Neural cell (in vitro differentiated cells): ENCODE measurements around the gene NR2C2AP.

ENCODE experiments used
- EP300 ChIP-seq: fragments of 450-650 bp; conservative IDR thresholded peaks from 2 replicates; pipeline ENCODE4 v1.6.1; 2014; ENCODE audit warnings: antibody characterized with exemption, mild to moderate bottlenecking, moderate library complexity; ENCODE audit not compliant: poor library complexity, severe bottlenecking
- MXI1 ChIP-seq: fragments of 450-650 bp; conservative IDR thresholded peaks from 2 replicates; pipeline ENCODE4 v1.6.1; 2014; ENCODE audit warnings: antibody characterized with exemption, mild to moderate bottlenecking; ENCODE audit not compliant: poor library complexity, severe bottlenecking
- POLR2AphosphoS5 ChIP-seq: IDR thresholded peaks from 2 replicates; pipeline ENCODE4 v1.6.1; 2012
- SMC3 ChIP-seq: fragments of 450-650 bp; conservative IDR thresholded peaks from 2 replicates; pipeline ENCODE4 v1.6.1; 2014; ENCODE audit warnings: antibody characterized with exemption, mild to moderate bottlenecking, moderate library complexity; ENCODE audit not compliant: poor library complexity
- TF ChIP-seq, protein P1 (sequence below): fragments of 450-650 bp; IDR thresholded peaks from 2 replicates; pipeline ENCODE4 v1.5.1; 2014; ENCODE audit warnings: antibody characterized with exemption, mild to moderate bottlenecking, moderate library complexity; ENCODE audit not compliant: poor library complexity, severe bottlenecking
- TF ChIP-seq, protein P2 (sequence below): IDR thresholded peaks from 2 replicates; pipeline ENCODE4 v1.6.1; 2012; ENCODE audit warnings: borderline replicate concordance

DNA sequence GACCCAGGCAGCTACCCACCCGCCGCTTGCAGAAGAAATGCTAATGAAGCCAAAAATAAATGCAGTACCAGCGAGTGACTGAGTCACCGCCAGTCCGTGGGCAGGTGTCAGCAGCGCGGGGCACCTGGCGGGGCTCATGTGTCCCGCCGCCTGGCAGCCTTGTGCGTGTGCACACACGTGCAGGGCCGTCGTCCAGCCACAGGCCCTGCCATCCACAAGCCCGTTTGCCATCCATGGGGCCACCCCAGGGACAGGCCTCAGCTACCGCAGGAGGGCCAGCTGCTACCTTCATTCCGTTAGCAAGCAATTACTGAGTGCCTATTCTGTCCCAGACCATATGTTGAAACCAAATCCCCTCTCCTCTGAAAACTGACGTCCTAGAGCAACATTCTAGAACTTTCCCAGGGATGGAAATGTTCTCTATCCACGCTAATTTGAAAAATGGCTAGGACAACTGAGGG lies 29.1 kb upstream of the NR2C2AP start:
- TF ChIP-seq, protein P1, sequence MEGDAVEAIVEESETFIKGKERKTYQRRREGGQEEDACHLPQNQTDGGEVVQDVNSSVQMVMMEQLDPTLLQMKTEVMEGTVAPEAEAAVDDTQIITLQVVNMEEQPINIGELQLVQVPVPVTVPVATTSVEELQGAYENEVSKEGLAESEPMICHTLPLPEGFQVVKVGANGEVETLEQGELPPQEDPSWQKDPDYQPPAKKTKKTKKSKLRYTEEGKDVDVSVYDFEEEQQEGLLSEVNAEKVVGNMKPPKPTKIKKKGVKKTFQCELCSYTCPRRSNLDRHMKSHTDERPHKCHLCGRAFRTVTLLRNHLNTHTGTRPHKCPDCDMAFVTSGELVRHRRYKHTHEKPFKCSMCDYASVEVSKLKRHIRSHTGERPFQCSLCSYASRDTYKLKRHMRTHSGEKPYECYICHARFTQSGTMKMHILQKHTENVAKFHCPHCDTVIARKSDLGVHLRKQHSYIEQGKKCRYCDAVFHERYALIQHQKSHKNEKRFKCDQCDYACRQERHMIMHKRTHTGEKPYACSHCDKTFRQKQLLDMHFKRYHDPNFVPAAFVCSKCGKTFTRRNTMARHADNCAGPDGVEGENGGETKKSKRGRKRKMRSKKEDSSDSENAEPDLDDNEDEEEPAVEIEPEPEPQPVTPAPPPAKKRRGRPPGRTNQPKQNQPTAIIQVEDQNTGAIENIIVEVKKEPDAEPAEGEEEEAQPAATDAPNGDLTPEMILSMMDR, result no peak
- TF ChIP-seq MXI1 (no peak), SMC3 (no peak), EP300 (no peak), POLR2AphosphoS5 (no peak)
- TF ChIP-seq, protein P2, sequence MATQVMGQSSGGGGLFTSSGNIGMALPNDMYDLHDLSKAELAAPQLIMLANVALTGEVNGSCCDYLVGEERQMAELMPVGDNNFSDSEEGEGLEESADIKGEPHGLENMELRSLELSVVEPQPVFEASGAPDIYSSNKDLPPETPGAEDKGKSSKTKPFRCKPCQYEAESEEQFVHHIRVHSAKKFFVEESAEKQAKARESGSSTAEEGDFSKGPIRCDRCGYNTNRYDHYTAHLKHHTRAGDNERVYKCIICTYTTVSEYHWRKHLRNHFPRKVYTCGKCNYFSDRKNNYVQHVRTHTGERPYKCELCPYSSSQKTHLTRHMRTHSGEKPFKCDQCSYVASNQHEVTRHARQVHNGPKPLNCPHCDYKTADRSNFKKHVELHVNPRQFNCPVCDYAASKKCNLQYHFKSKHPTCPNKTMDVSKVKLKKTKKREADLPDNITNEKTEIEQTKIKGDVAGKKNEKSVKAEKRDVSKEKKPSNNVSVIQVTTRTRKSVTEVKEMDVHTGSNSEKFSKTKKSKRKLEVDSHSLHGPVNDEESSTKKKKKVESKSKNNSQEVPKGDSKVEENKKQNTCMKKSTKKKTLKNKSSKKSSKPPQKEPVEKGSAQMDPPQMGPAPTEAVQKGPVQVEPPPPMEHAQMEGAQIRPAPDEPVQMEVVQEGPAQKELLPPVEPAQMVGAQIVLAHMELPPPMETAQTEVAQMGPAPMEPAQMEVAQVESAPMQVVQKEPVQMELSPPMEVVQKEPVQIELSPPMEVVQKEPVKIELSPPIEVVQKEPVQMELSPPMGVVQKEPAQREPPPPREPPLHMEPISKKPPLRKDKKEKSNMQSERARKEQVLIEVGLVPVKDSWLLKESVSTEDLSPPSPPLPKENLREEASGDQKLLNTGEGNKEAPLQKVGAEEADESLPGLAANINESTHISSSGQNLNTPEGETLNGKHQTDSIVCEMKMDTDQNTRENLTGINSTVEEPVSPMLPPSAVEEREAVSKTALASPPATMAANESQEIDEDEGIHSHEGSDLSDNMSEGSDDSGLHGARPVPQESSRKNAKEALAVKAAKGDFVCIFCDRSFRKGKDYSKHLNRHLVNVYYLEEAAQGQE, result no peak
